BLaER1 (cell line): ENCODE results near the gene FXYD4.

Source experiments
- H3K27ac ChIP-seq: shearing (Covaris generic); formaldehyde crosslinking; 2 replicates; pipeline ENCODE4 v1.8.1; 2022
- H3K27me3 ChIP-seq: shearing (Covaris generic); formaldehyde crosslinking; 2 replicates; pipeline ENCODE4 v1.8.1; 2022
- H3K36me3 ChIP-seq: shearing (Covaris generic); formaldehyde crosslinking; 2 replicates; pipeline ENCODE4 v1.8.1; 2022
- H3K4me1 ChIP-seq: shearing (Covaris generic); formaldehyde crosslinking; 2 replicates; pipeline ENCODE4 v1.8.1; 2022
- H3K4me2 ChIP-seq: shearing (Covaris generic); formaldehyde crosslinking; 2 replicates; pipeline ENCODE4 v1.8.1; 2022
- H3K4me3 ChIP-seq: shearing (Covaris generic); formaldehyde crosslinking; 2 replicates; pipeline ENCODE4 v1.8.1; 2022
- H3K9ac ChIP-seq: shearing (Covaris generic); formaldehyde crosslinking; 2 replicates; pipeline ENCODE4 v1.8.1; 2022
- H3K9me3 ChIP-seq: shearing (Covaris generic); formaldehyde crosslinking; 2 replicates; pipeline ENCODE4 v1.8.1; 2022
- H4K20me1 ChIP-seq: shearing (Covaris generic); formaldehyde crosslinking; 2 replicates; pipeline ENCODE4 v1.8.1; 2022
- Cebpa-rat ChIP-seq: shearing (Covaris generic); IDR thresholded peaks from 2 replicates; pipeline ENCODE4 v1.8.1; 2022

FXYD4 gene

DNA sequence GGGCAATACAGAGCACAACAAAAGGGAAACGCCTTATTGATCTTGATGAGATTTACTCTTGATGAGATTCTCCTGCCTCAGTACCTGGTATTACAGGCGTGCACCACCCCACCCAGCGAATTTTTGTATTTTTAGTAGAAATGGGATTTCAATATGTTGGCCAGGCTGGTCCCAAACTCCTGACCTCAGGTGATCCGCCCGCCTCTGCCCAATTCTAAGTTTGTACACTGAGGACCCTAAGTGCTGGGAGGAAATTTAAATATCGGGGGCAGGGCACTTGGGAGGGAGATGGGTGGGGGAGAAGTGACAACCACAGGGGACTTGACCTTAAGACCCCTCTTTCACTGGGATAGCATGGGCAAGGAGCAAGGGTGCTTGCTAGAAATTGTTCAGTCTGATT is 23.4 kb downstream of the FXYD4 start:
- Histone ChIP-seq H3K4me1 (peaks cover 60% of the 10 kb centered on the region), H3K9ac (peak overlapping the region; percentile 98), H3K27me3 (no peaks in the 10 kb centered on the region), H3K36me3 (peaks cover 71% of the 10 kb centered on the region), H3K9me3 (no peaks in the 10 kb centered on the region), H3K27ac (peak overlapping the region; percentile 98; the same call in 1 of the 2 replicates), H4K20me1 (peaks cover 96% of the 10 kb centered on the region), H3K4me2 (peak overlapping the region; percentile 94), H3K4me3 (peak overlapping the region; percentile 89)
- TF ChIP-seq Cebpa-rat: no peak

DNA sequence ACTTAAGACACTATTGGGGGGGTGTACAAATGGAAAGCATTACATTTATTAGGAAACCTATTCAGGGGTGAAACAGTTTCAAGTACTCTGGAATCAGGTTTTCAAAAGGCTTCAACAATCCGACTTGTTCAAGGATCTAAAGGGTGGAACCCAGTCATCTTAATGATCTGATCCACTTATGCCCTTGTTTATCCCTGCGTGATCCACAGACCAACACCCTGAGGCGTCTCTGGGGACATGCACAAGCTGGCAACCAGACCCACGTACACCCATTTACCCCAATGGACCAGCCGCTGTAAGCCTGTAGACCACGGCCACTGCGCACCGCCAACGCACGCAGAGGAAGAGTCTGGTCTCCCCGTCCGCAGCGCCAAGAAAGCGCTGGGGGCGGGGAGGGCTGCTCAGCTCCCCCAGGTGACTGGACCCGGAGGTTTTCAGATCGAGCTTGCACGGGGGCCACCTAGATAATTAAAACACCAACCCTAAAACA is 24.2 kb downstream of the FXYD4 start:
- Histone ChIP-seq H3K4me1 (peaks cover 61% of the 10 kb centered on the region), H3K9me3 (no peaks in the 10 kb centered on the region), H3K4me3 (peak overlapping the region; percentile 89), H4K20me1 (peaks cover 96% of the 10 kb centered on the region), H3K36me3 (peaks cover 68% of the 10 kb centered on the region), H3K9ac (peak overlapping the region; percentile 98), H3K27me3 (no peaks in the 10 kb centered on the region), H3K27ac (peak overlapping the region; percentile 98), H3K4me2 (peak overlapping the region; percentile 94)
- TF ChIP-seq Cebpa-rat: no peak

DNA sequence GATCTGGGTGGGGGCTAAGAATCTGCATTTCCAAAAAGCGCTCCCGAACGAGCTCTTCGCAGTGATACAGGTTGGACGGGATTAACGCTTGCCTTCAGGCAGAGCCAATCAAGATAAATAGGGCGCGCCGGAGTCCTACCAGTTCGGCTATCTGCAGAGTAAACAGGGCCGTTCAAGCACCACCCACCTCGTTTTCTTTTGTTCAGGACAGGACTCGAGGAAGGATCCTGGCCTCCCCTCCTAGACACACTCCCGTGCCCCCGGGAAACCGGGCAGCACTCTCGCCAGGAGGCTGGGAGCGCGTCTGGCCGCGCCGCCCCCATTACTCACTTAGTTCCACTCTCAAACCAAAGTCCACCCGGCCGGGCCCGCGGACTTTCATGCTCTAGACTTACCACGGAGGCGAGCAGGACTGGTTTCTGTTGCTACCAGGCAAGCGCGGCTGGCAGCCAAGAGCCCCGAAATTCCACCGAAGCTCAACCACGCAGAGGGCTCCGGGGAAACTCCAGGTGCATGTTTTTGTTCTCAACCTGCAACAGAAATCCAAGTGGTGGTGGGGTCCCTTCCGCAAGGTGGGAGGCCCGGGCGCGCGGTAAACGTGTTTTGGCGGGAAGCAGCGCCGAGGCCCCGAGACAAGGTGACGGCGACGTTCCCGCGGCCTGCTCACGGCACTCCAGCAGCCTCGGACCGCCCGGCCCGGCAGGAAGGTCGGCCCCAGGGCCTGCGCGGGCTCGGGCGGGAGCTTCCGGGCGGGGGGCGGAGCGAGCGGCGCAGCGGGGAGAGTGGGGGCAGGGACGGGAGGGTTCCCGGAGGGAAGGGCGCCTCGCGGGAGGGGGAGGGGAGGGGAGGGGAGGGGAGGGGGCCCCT is 24.9 kb downstream of the FXYD4 start:
- peaks cover 61% of the 10 kb centered on the region for H3K36me3 ChIP-seq
- no peaks in the 10 kb centered on the region for H3K27me3 ChIP-seq
- H3K4me2 ChIP-seq: peak overlapping the region; percentile 94
- peak overlapping the region; percentile 98 for H3K9ac ChIP-seq
- no peak for TF ChIP-seq Cebpa-rat
- H3K4me3 ChIP-seq: peak overlapping the region; percentile 89
- peak overlapping the region; percentile 98 for H3K27ac ChIP-seq
- H3K4me1 ChIP-seq: peaks cover 68% of the 10 kb centered on the region
- H3K9me3 ChIP-seq: no peaks in the 10 kb centered on the region
- peaks cover 96% of the 10 kb centered on the region for H4K20me1 ChIP-seq

DNA sequence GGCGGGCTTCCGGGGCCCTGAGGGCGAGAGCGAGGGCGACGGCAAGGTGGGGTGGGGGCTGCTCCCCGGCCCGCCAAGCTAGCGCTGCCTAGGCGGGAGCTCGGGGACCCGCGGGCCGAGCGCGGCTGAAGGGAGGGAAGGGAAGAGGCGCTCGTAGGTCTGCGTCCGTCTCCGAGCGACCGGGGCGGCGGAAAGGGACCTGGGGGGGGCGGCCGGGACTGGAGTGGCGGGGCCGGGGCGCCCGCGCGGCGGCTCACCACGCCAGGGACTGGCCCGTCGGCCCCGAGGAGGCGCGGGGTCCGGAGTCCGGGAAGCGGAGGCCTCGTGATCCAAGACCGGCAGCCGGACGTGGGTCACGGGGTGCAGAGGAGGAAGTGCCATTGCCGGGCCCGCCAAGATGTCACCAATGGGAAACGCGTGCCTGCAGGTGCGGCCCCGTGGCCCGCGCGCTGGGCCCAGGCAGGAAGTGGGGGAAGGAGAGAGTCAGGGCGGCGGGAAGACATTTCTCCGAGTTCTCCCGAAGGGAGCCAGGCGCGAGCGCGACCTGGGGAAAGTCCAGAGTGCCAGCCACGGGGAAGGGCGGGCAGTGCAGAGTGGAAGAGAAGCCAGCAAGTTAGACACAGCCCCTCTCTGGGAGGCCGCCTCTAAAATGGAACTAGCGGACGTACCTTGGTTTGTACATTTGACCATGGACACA is 25.6 kb downstream of the FXYD4 start:
- H3K36me3 ChIP-seq: peaks cover 57% of the 10 kb centered on the region
- no peaks in the 10 kb centered on the region for H3K9me3 ChIP-seq
- H3K4me1 ChIP-seq: peaks cover 76% of the 10 kb centered on the region
- H4K20me1 ChIP-seq: peaks cover 96% of the 10 kb centered on the region
- peak overlapping the region; percentile 98 for H3K9ac ChIP-seq
- TF ChIP-seq Cebpa-rat: no peak
- no peaks in the 10 kb centered on the region for H3K27me3 ChIP-seq
- peak overlapping the region; percentile 94 for H3K4me2 ChIP-seq
- H3K4me3 ChIP-seq: peak overlapping the region; percentile 89
- peak overlapping the region; percentile 98 for H3K27ac ChIP-seq

DNA sequence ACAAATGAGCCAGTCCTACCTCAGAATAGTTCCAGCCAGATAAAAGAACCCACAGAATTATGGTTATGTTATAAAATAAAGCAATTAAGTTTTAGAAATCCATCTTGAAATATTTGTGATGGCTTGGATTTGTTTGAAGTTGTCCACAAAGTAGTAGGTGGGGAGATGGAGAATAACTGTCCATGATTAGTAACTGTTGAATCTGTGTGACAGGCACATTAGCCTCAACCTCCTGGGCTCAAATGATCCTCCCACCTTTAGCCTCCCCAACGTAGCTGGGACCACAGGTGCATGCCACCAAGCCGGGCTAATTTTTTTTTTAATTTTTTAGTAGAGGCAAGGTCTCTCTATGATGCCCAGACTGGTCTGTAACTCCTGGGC is 27.5 kb downstream of the FXYD4 start:
- H3K4me2 ChIP-seq: peak overlapping the region; percentile 94
- no peaks in the 10 kb centered on the region for H3K9me3 ChIP-seq
- no peak for TF ChIP-seq Cebpa-rat
- peaks cover 80% of the 10 kb centered on the region for H3K4me1 ChIP-seq
- H3K4me3 ChIP-seq: peak overlapping the region; percentile 89; the same call in 1 of the 2 replicates
- H3K27ac ChIP-seq: peak overlapping the region; percentile 98
- peaks cover 96% of the 10 kb centered on the region for H4K20me1 ChIP-seq
- peaks cover 52% of the 10 kb centered on the region for H3K36me3 ChIP-seq
- peak overlapping the region; percentile 37; the same call in 1 of the 2 replicates for H3K9ac ChIP-seq
- no peaks in the 10 kb centered on the region for H3K27me3 ChIP-seq

DNA sequence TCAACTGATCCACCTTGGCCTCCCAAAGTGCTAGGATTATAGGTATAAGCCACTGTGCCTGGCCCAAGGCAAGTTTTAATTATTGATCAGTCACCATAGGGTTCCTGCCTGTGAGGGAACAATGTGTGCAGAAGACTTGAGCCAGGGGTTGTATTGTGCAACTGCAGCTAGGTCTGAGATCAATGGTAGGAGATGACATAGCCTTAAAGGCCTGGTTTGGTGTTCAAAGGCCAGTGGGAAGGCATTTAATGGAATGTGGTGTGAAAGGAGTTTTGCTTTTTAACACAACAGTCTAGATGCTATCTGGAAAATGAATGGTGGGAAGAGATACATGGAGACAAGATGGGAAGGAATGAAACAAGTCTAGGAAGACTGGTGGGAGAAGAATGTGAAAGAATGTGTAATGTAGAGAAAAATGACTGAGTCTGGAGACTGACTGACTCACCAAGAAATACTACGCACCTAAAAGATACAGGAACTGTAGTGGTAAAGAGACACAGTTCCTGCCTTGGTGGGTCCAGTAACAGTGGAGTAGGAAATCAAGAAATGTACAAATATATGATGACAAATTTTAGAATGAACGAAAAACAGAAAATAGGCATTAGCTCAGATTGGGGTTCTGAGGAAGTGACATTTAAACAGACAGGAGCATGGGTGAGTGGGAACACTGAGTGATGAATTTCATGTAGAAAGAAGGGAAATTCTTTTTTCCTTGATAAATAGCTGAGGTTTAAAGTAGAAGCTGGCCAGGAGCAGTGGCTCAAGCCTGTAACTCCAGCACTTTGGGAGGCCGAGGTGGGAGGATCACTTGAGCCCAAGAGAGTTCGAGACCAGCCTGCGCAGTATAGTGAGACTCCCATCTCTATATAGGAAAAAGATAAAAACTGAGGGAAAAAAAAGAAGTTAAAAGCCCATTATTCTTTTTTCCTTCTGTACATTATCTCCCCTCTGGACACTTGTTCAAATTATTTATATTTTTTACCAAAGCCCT is 28.2 kb downstream of the FXYD4 start:
- H3K9me3 ChIP-seq: no peaks in the 10 kb centered on the region
- peak overlapping the region; percentile 94 for H3K4me2 ChIP-seq
- peaks cover 96% of the 10 kb centered on the region for H4K20me1 ChIP-seq
- no peak overlapping the region for H3K4me3 ChIP-seq
- peaks cover 48% of the 10 kb centered on the region for H3K36me3 ChIP-seq
- H3K4me1 ChIP-seq: peaks cover 80% of the 10 kb centered on the region
- H3K9ac ChIP-seq: peak overlapping the region; percentile 37
- peak overlapping the region; percentile 98 for H3K27ac ChIP-seq
- TF ChIP-seq Cebpa-rat: peak; percentile 71; the same call in 1 of the 2 replicates
- no peaks in the 10 kb centered on the region for H3K27me3 ChIP-seq

DNA sequence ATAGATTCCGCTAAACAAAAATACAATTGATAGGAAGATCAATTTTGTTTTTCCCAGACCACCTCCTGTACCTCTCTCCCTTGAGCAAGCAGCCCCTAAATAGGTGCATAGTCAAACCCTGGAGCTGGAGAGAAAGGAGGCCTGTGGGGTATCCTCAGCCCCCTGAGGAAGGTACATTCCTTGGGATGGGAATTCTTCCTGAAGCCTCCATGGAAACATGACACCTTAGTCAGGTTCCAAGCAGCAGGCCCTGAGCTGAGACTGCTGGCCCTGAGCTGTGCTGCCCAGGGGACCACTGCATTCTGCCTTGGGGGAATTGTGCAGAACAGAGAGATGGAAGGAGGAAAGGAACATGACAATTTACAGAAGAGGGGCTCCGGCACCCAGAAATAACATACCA is 30.2 kb downstream of the FXYD4 start:
- Histone ChIP-seq H3K4me1 (peaks cover 87% of the 10 kb centered on the region), H3K36me3 (peaks cover 35% of the 10 kb centered on the region), H3K27ac (0 out of 2 replicates have a peak overlapping the region, but pooled peaks have one; percentile 4), H3K27me3 (no peaks in the 10 kb centered on the region), H3K4me3 (no peak overlapping the region), H4K20me1 (peaks cover 97% of the 10 kb centered on the region), H3K9me3 (no peaks in the 10 kb centered on the region), H3K9ac (peak overlapping the region; percentile 46; the same call in 1 of the 2 replicates), H3K4me2 (peak overlapping the region; percentile 94)
- TF ChIP-seq Cebpa-rat: no peak

DNA sequence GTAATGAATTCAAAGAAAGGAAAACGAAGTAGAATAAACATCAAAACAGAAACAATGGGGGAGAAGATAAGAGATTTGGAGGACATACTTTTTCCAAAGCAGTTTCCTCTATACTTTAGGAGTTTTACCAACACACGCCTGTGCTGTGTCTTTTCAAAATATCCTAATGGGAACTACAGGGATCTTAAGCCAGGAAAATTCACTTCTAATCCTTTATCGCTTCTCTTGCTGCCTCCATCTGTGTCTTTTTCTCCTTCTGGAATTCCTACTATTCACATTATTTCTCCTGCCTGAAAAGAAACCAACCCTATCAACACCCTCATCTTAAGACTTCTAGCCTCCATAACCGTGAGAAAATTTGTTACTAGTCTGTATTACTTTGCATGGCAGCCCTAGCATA is 30.7 kb downstream of the FXYD4 start:
- peak overlapping the region; percentile 4; the same call in 1 of the 2 replicates for H3K27ac ChIP-seq
- no peak for TF ChIP-seq Cebpa-rat
- H4K20me1 ChIP-seq: peaks cover 100% of the 10 kb centered on the region
- no peaks in the 10 kb centered on the region for H3K27me3 ChIP-seq
- no peak overlapping the region for H3K4me3 ChIP-seq
- peaks cover 87% of the 10 kb centered on the region for H3K4me1 ChIP-seq
- H3K4me2 ChIP-seq: peak overlapping the region; percentile 94
- H3K9me3 ChIP-seq: no peaks in the 10 kb centered on the region
- H3K36me3 ChIP-seq: peaks cover 35% of the 10 kb centered on the region
- peak overlapping the region; percentile 46; the same call in 1 of the 2 replicates for H3K9ac ChIP-seq
